C4-2B (cell line): ENCODE data around the gene ITIH4.

Experiments
- ZFX ChIP-seq: fragments of 450-650 bp; IDR thresholded peaks from 2 replicates; pipeline ENCODE4 v1.6.1; 2017
- TF ChIP-seq, protein P1 (sequence below): fragments of 450-650 bp; conservative IDR thresholded peaks from 2 replicates; pipeline ENCODE4 v1.5.1; 2017; ENCODE audit warnings: mild to moderate bottlenecking

DNA sequence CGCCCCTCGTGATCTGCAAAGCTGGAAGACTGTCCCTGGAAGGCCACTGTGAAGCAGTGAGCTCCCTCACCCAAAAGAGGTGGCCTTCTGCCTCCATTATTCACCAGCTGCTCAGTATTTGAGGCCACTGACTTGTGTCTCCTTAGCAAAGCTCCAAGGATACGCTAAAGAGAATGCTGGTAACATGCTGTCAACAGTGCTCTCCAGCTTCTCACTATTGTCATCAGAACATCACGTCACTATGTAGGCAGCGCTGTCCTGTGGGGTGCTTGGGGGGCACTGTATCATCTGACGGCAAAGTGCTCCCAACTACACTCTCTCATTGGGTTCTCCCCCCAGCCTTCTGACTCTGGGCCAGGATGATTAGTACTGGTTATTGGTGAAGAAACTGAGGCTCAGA, 14.3 kb downstream of the ITIH4 start:
- TF ChIP-seq, protein P1, sequence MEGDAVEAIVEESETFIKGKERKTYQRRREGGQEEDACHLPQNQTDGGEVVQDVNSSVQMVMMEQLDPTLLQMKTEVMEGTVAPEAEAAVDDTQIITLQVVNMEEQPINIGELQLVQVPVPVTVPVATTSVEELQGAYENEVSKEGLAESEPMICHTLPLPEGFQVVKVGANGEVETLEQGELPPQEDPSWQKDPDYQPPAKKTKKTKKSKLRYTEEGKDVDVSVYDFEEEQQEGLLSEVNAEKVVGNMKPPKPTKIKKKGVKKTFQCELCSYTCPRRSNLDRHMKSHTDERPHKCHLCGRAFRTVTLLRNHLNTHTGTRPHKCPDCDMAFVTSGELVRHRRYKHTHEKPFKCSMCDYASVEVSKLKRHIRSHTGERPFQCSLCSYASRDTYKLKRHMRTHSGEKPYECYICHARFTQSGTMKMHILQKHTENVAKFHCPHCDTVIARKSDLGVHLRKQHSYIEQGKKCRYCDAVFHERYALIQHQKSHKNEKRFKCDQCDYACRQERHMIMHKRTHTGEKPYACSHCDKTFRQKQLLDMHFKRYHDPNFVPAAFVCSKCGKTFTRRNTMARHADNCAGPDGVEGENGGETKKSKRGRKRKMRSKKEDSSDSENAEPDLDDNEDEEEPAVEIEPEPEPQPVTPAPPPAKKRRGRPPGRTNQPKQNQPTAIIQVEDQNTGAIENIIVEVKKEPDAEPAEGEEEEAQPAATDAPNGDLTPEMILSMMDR, result no peak
- TF ChIP-seq ZFX, result no peak
